ENCODE data around the gene PDE4D.

PDE4D gene

DNA sequence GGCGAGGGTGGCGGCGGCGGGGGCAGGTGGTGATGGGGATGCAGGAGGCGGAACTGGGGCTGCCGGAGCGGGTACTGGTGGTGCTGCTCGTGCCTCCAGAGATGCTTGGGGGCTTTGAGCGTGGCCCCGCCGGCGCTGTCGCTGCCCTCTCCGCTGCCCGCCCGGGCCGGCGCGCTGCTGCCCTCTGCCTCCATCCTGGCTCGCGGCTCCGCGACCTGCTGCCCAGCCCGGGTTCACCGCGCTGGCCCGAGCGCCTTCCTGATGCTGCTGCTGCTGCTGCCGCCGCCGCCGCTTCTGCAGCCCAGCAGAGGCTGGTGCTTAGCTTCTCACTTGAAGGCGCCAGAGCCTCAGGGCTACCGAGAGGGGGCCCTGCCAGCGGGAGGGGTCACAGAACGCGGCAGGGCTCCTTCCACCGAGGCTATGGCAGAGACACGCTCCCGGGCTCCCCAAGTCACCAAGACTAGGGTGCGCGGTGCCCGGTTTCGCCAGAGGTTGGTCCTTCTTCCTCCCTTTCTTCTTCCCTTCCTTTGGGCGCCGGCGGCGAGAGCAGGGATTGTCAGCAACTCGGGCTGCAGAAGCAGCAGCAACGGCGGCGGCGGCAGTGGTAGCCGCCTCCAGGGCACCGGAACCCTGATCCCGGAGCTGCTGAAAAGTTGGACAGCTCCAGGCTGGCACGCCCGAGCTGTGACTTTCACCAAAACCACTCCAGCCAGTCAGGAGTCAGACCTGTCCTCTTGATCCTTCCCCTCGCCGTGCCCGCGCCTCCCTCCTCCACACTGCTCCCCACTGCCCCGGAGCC, at the start of gene PDE4D:
Gene PDE4D (minus strand): TSS at position 298 of the 799 bp plus-strand sequence.
- peak; percentile 22 for DNase-seq

DNA sequence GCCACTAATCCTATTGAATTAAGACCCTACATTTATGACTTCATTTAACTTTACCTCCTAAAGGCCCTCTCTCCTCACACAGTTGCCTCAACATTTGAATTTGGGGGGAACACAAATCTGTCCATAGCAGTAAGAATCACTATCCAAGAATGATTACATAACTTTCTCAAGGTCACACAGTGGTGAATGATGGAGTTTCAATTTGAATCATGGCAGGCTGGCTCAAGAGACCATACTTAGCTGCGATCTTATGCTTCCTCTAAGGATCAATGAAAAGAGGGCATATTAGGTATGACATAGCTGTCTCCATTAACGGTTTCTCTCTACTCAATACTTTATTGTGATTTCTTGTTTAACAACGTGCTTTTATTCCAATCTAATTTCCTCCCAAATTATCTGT, 44.1 kb upstream of the PDE4D start:
- DNase-seq: no peak

- no peak for DNase-seq
Observed at GRCh38 chr5:59923465-59923864, 29.9 kb upstream of the PDE4D start.

GRCh38 chr5:59922220-59922619, 28.7 kb upstream of the PDE4D start:
- no peak for DNase-seq

- no peak for DNase-seq
Observed at GRCh38 chr5:59921816-59922215, 28.3 kb upstream of the PDE4D start.

DNA sequence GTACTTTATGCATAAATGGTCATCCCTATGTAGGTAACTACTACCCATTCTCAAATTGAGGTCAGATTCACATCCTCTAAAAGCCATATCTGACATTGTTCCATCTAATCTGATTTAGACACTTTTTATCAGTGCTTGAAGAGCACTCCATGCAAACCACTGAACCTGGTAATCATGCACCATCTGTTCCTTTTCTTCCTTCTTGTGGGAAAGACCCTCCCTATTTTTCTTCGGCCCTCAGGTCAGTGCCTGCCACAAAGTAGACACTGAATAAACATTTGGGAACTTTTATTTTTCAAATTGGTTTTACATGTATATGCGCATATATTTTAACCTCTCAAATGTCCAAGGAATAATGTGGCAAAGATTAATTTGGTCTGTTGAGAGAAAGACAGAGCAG, 26.0 kb upstream of the PDE4D start:
- no peak for DNase-seq

GRCh38 chr5:59917121-59917520, 23.6 kb upstream of the PDE4D start:
- no peak for DNase-seq

DNA sequence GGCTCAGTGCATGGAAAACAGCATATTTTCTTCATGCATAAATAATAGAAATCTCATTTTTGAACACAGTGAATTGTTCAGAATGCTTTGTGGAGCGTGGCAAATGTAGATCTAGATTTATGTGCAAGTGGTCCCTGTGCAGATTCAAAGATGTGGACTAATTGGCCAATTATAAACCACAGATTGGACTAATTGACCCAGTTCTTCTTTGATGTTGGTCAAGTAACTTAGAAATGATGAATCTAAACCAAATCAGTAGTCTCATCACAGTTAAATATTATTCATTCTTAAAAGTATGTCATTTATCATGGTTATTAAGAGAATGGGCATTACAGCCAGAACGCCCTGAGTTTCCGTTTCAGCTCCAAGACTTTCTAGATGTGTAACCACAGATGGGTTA, 11.7 kb upstream of the PDE4D start:
- no peak for DNase-seq

DNA sequence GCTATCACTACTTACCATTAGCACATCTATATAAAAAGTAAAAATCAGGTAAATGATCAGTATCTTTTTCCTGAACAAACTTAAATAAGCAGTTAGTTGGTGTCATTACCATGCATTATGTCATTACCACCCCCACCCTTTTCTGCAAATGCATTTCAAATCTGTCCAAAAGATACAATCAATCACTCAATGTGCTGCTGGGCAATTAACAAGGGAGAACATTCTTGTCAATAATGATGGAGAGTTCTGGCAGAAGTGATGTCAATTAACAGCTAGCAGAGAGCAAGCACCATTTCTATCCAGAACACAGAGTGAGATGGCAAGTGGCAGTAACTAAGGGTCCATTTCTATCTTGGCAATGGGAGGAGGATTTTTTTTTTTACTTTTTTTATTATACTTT, 3.5 kb upstream of the PDE4D start:
- no peak for DNase-seq

GRCh38 chr5:59891962-59892643, 1.4 kb downstream of the PDE4D start:
- no peak for DNase-seq

- DNase-seq: no peak
Observed at GRCh38 chr5:59887274-59887673, 6.3 kb downstream of the PDE4D start.

- no peak for DNase-seq
Observed at GRCh38 chr5:59874675-59875074, 18.9 kb downstream of the PDE4D start.

DNA sequence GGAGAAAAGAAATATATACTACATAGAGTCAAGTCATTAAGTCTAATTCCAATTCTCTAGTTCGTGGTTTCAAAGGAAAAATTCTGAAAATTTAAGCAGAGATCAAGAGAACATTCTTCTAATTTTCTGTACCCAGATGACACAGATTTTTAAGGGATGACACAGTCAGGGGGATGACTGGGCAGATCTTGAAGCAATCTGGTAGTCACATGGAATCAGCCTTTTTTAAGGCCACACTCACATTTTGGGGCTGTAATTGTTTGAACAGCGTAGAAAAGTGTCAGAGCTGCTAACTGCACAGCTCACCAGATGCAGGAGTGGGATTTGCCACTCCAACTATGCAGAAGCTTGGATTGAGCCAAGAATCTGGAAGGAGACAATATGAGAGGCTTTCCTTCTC, 20.4 kb downstream of the PDE4D start:
- DNase-seq: no peak

GRCh38 chr5:59866661-59867060, 26.9 kb downstream of the PDE4D start:
- no peak for DNase-seq

DNA sequence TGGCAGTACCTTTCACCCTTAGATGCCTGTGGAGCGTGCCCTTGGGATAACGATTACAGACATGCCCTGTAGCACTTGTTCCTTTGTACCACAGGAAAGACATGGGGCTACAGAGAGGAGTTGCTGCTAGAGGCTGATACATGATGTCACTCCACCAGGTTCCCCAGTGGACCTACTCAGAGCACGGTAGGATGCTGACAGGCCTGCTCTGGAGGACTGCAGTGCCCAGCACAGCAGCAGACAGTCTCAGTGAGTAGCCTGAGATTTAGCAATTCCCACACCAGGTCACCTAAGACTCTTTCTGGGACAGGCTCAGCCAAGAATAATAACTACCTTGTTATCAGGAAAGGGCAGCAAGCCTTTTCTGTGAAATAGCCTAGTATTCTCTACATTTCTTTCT, 28.8 kb downstream of the PDE4D start:
- no peak for DNase-seq

DNA sequence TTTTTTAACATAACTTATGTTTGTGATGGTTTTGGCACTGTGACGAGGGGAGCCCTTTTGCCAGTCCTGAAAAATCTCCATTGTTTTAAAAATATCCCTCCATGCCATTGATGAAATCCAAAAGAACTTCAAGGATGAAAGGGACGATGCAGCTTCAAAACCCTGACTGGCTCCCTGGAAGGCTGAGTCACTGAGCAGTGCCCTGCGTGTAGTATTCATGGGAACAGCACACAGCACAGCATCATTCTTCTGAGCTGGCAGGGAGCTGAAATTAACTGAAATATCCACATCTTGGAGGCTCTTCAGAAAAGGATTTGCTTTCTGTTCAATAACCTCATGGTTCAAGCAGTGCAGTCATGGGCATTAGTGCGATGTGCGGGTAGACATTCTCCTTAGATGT, 29.7 kb downstream of the PDE4D start:
- no peak for DNase-seq

- no peak for DNase-seq
Observed at GRCh38 chr5:59856358-59856757, 37.2 kb downstream of the PDE4D start.

DNA sequence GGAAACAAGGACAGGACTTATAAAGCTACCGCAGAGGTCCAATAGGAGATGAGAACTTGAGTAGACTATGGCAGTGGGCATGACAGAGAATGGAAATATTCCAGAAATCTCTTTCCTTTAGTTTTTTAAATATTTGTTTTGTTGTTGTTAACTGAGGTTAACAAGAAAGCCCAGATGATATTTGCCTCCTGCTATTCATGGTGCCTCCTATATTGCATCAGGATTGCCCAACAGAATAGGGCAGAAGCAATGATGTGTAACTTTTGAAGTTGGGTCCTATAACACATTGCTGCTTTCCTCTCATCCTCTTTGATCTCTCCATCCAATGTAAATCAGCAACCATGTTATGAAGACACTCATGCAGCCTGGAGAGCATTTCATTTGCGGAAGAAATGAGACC, 42.8 kb downstream of the PDE4D start:
- no peak for DNase-seq

DNA sequence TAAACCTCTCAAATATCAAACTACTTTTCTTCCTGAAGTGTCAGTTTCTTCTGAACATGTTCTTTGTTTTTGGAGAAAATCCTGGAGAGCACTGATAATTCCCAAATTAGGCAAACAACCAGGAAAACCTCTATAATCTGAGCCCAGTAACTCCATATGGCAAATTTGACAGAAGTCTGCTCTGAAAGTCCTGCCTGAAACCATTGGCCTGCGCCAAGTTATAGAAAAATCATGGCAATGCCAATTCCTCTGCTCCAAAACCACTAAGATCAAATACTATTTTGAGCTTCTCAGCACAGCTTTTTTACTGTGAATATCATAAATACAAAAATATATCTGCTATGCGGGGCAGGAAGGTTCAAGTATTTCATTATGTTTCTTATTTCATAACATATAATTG, 45.9 kb downstream of the PDE4D start:
- DNase-seq: no peak

GRCh38 chr5:59845730-59846129, 47.8 kb downstream of the PDE4D start:
- DNase-seq: no peak

DNA sequence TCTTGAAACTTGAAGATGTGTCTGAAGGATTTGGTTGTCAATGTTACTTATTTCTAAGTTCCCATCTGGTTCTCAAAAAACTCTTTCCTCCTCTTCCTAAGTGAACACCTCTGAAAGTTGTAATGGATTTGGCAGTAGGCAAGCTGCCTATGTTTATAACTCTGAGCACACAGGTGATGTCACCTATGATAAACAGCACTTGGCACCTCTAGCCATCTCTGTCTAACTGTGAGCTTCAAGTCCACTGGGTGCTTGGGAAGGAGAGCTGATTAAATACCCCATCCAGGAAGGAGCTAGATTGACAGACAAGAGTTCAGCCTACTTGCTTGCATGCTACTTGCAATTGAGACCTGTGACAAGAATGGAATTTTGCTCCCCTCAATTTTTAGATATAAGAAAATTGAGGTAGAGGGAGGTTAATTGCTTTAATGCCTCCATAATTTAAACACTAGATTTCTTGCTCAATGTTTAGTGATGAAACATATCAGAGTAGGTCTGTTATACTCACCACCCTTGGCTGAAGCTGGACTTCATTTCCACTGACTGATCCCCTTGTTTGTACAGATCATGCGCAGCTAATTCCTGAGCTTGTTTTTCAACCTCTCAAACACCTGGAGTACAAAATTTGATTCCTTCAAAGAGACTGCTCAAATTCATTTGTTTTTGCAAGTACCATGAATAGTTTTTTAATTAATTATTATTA, 49.9 kb downstream of the PDE4D start:
- no peak for DNase-seq

DNA sequence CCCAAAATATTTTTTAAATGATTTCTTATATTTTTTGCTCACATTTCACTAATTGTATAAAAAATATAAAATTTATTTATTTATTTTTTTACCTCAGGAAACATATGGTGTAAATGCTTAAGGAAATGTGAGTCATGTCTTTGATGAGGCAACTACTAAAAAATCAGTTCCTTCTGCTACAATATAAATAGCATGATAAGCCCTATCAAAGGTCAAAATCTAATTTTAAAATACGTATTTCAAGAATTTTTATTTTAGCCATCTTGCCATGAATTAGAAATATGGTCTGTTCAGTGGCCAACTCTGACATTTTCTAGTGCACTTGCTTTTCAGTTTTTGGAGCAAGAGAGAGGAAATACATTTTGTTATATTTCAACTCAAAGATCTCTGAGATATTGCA, 50.5 kb downstream of the PDE4D start:
- DNase-seq: no peak

- DNase-seq: no peak
Observed at GRCh38 chr5:59840200-59840601, 53.3 kb downstream of the PDE4D start.

DNA sequence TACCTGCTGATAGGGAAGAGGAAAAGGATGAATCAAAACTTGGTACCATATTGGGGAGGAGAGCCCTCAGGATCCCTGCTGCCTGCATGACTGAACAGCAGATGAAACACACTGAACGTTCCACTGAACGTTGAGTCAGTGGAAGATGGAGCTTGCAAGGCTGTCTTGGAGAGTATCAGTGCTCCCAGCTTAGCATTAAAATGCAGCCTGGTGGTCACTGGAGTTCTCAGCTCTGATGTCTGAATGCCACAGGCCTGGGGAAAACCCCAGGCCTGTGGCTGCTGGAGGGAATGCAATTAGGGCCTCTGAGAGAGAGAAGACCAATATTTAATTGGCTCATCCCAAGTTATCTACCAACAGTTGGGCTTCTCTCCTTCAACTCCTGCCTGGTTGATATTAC, 54.5 kb downstream of the PDE4D start:
- no peak for DNase-seq

All from RPMI8226 (cell line).